K562 (cell line): ENCODE data around the gene PIP5KL1. TPM values are rescaled to one million over a fixed set of nuclear protein-coding genes. Genes with fewer than 3 reads are reported as not detected.
A peak's percentile ranks its signal among the peaks of the same experiment; 100 is the strongest.

Experiments used
- ATAC-seq: fragments of 200-7000 bp; cut with Tn5 transposase; 3 replicates; pipeline ENCODE4 v1.9.1; 2020; ENCODE audit warnings: moderate library complexity
- BruUV-seq: library from RNA; stranded (reverse); fragments of 400-500 nt; replicated peaks from 2 replicates; lab custom pipeline; 2021; lab: Mats Ljungman, UMichigan
- CTCF ChIA-PET: fragments of 300-600 bp; formaldehyde crosslinking; extraction: SDS; loops from one replicate; lab custom pipeline; 2021; ENCODE audit warnings: low intra/inter-chr PET ratio; lab: Yijun Ruan, JAX
- POLR2A ChIA-PET: fragments of 300-600, 350-650 bp; sonication (Branson Sonifier 250); formaldehyde crosslinking; extraction: SDS; loops from one replicate; lab custom pipeline; 2021; ENCODE audit warnings: antibody characterized with exemption, inconsistent platforms; lab: Yijun Ruan, JAX
- DNase-seq, 4 experiments: peaks; one replicate each; pipeline versions ENCODE4 v3.0.0 to v3.0.0-alpha.2; 2011 to 2018; ENCODE audit warnings: low spot score in 3 of 4, mixed read lengths in 3 of 4; ENCODE audit errors: extremely low read depth in 1 of 4
- FAIRE-seq: peaks from 2 replicates; lab custom pipeline; 2011; peaks lifted over from hg19 to GRCh38; lab: Jason Lieb, UNC
- H2AFZ ChIP-seq: 2 replicates; pipeline ENCODE4 v1.6.0; 2011; ENCODE audit warnings: low read depth, low read length, control low read depth, inconsistent platforms
- H3K27ac ChIP-seq: fragments of 200-600 bp; 3 replicates; pipeline ENCODE4 v1.8.0; 2011; ENCODE audit warnings: low read depth, mild to moderate bottlenecking, control low read depth, inconsistent platforms, low read length, moderate library complexity, mixed read lengths; ENCODE audit errors: extremely low read depth
- H3K27me3 ChIP-seq, 2 experiments: fragments of 300-600 bp in 1 of 2; 2 replicates in 1 of 2; 3 replicates in 1 of 2; pipeline versions ENCODE4 v1.6.0 to v1.8.0; 2011; ENCODE audit warnings: inconsistent platforms in 2 of 2, low read length in 2 of 2, mild to moderate bottlenecking in 1 of 2, mixed read lengths in 1 of 2, moderate library complexity in 1 of 2; ENCODE audit not compliant: control insufficient read depth in 2 of 2, insufficient read depth in 2 of 2
- H3K36me3 ChIP-seq: fragments of 300-600 bp; 3 replicates; pipeline ENCODE4 v1.8.0; 2011; ENCODE audit warnings: mild to moderate bottlenecking, low read length, inconsistent platforms; ENCODE audit not compliant: control insufficient read depth, insufficient read depth
- H3K4me1 ChIP-seq, 2 experiments: fragments of 200-600 bp in 1 of 2; replicated peaks in 1 of 2; 2 replicates in 1 of 2; 3 replicates in 1 of 2; pipeline versions ENCODE4 v1.5.1 to v1.8.0; 2011; ENCODE audit warnings: inconsistent platforms in 2 of 2, low read length in 2 of 2, mild to moderate bottlenecking in 1 of 2, mixed read lengths in 1 of 2, moderate library complexity in 1 of 2; ENCODE audit not compliant: control insufficient read depth in 2 of 2, insufficient read depth in 2 of 2
- H3K4me2 ChIP-seq: 2 replicates; pipeline ENCODE4 v1.6.1; 2011; ENCODE audit warnings: low read length, control low read depth, inconsistent platforms, mixed read lengths; ENCODE audit not compliant: insufficient read depth
- H3K4me3 ChIP-seq: fragments of 200-600 bp; sonication (generic), shearing (Covaris generic); 2 replicates; pipeline ENCODE4 v1.5.1; 2016; ENCODE audit warnings: control low read depth, inconsistent platforms
- H3K79me2 ChIP-seq: fragments of 200-600 bp; 3 replicates; pipeline ENCODE4 v1.8.0; 2011; ENCODE audit warnings: low read length, inconsistent platforms; ENCODE audit not compliant: control insufficient read depth, insufficient read depth
- H3K9ac ChIP-seq, 2 experiments: 2 replicates each; pipeline versions ENCODE4 v1.6.0 to v1.6.1; 2011; ENCODE audit warnings: low read depth in 2 of 2, low read length in 2 of 2, control low read depth in 1 of 2, inconsistent platforms in 1 of 2, mild to moderate bottlenecking in 1 of 2, mixed read lengths in 1 of 2; ENCODE audit not compliant: insufficient read depth in 1 of 2
- H3K9me1 ChIP-seq: one replicate; pipeline ENCODE4 v1.6.0; 2011; ENCODE audit warnings: inconsistent platforms, mild to moderate bottlenecking, low read length, moderate library complexity; ENCODE audit not compliant: control insufficient read depth, insufficient read depth
- H3K9me3 ChIP-seq: replicated peaks from 2 replicates; pipeline ENCODE4 v1.5.1; 2011; ENCODE audit warnings: low read depth, low read length, inconsistent platforms; ENCODE audit not compliant: control insufficient read depth, insufficient read depth
- H4K20me1 ChIP-seq: replicated peaks from 2 replicates; pipeline ENCODE4 v1.6.1; 2011; ENCODE audit warnings: low read length, inconsistent platforms, mixed read lengths; ENCODE audit not compliant: control insufficient read depth, insufficient read depth
- BCOR ChIP-seq: fragments of 450-650 bp; IDR thresholded peaks from 2 replicates; pipeline ENCODE4 v1.6.1; 2016
- KDM1A ChIP-seq, 2 experiments: fragments of 450-650 bp; IDR thresholded peaks; 2 replicates each; pipeline ENCODE4 v1.6.1; 2016; ENCODE audit warnings: mild to moderate bottlenecking in 2 of 2
- MAFG ChIP-seq: fragments of 450-650 bp; conservative IDR thresholded peaks from 2 replicates; pipeline ENCODE4 v1.6.1; 2016; ENCODE audit warnings: missing genetic modification characterization, missing compliant biosample characterization
- RBM25 ChIP-seq: fragments of 200-400 bp; formaldehyde crosslinking; IDR thresholded peaks from 2 replicates; pipeline ENCODE4 v1.6.1; 2018; ENCODE audit warnings: low read length, low read depth, moderate library complexity; ENCODE audit not compliant: severe bottlenecking
- WGBS: fragments of 100-300 bp; shearing (Covaris generic); methylation state at CpG from one replicate; pipeline ENCODE4 v1.1.6; 2016; ENCODE audit warnings: low coverage, mixed read lengths; ENCODE audit not compliant: insufficient coverage; ENCODE audit errors: missing lambda C conversion rate; 5-methylcytosine and 5-hydroxymethylcytosine counted together
- in situ Hi-C: fragments of 300-500 bp; cut with MboI; formaldehyde crosslinking; loops from 4 replicates; pipeline ENCODE4 v1.15.0; 2018; ENCODE audit warnings: inconsistent platforms, mixed read lengths
- intact Hi-C: fragments of 100-400 bp; cut with micrococcal nuclease; formaldehyde crosslinking; loops from 2 replicates; pipeline ENCODE4 v1.14.2; 2022
- polyA plus RNA-seq, 8 experiments: library from polyadenylated mRNA; depleted of rRNA in 4 of 8; stranded (reverse) in 5 of 8; unstranded in 3 of 8; fragments of >200 nt; fragmentation: Nextera tagmentation in 2 of 8; fragmentation: Illumina TruSeq in 1 of 8; extraction: Ambion mirVana in 2 of 8; extraction: Trizol in 1 of 8; gene quantifications; 2 replicates each; pipeline versions ENCODE4 v1.2.1 to v1.2.3, GENCODE V29; 2011 to 2014; ENCODE audit warnings: inconsistent platforms in 1 of 8, missing spikeins in 1 of 8
- total RNA-seq, 7 experiments: library from RNA; depleted of rRNA in 6 of 7; stranded (reverse); fragments of >200 nt in 6 of 7; fragmentation: Illumina TruSeq in 2 of 7; extraction: Trizol in 2 of 7; gene quantifications; 2 replicates each; pipeline versions ENCODE4 v1.2.1 to v1.2.3, GENCODE V29; 2011 to 2021; ENCODE audit warnings: low replicate concordance in 1 of 7
- TF ChIP-seq, protein P1 (sequence below): fragments of 450-650 bp; IDR thresholded peaks from 2 replicates; pipeline ENCODE4 v1.6.1; 2018; ENCODE audit not compliant: partially characterized antibody

The PIP5KL1 gene
- total and polyA plus RNA-seq, 9 of the 15 experiments (the other 6 are each of a cell fraction or from before 2014, with no cell fraction given): 0.18 to 4.8 (median 1.2) TPM

DNA sequence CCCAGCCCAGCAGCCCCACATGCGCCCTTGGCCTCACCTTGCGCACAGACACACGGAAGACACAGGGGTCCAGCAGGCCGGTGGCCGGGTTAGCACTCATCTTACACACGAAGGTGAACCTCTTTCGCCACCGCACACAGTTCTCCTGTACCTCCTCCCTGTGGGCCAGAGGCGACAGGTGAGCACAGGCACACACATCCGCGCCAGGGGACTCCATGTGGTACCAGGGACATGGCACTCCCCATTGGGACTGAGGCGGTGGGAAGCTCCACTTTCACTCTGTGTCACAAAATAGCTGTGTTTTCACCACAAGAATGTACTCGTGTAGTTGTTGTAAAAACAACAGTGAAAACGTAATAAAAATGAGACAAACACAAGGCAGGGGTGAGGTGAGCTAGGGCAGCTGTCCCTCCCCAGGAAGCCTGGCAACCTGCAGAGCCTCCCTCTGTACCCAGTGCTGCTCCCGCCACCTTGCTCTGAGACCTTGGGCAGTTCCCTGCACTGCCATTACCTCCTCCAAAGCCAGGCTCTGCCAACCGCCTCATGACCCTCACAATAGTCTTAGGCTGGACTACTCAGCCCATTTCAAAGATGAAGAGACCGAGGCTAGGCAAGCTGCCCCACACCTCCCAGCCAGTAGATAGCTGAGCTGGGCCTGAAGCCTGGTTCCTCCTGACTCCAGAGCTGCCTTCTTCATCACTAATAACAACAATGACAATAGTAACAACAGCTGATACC is 23.4 kb upstream of the PIP5KL1 start:
- no peak overlapping the region for H3K4me2 ChIP-seq
- DNase-seq: no peak
- ATAC-seq: no peak

More for the DNA sequence above, 23.4 kb upstream of the PIP5KL1 start:
- in situ Hi-C loops (no loop called here), intact Hi-C loops (no loop called here)
- WGBS: 83% methylated on average over 17 of the region's 17 CpGs
- H3K9ac ChIP-seq: peak overlapping the region in 1 of 2 experiments; percentile 83; a peak in 1 of 4 replicates
- peaks cover 22 to 52% of the 10 kb centered on the region in 2 experiments for H3K4me1 ChIP-seq
- peaks cover 44% of the 10 kb centered on the region for H3K79me2 ChIP-seq
- H3K27me3 ChIP-seq: no peaks in the 10 kb centered on the region
- no peaks in the 10 kb centered on the region for H3K36me3 ChIP-seq
- no peak for FAIRE-seq
- CTCF ChIA-PET: no interaction called here
- H4K20me1 ChIP-seq: peaks cover 11% of the 10 kb centered on the region; the same call in 1 of the 2 replicates
- no peaks in the 10 kb centered on the region for H3K9me1 ChIP-seq
- no TSS peak for BruUV-seq
- H3K4me3 ChIP-seq: no peak overlapping the region
- POLR2A ChIA-PET: interaction anchor here (0.7 to 3.0 kb wide), 5 partner anchors 11 to 212 kb away, joined by 3 to 18 read pairs (median 3); partner anchors contain the start of gene NAIF1
- H3K9me3 ChIP-seq: no peaks in the 10 kb centered on the region
- H2AFZ ChIP-seq: no peak overlapping the region
- TF ChIP-seq BCOR (0 out of 2 replicates have a peak, but pooled peaks have one; percentile 26), KDM1A (IDR thresholded peaks at IDR 0.05) (0 out of 4 replicates have a peak, but pooled peaks of 1 of the 2 experiments have one; percentile 23), MAFG (tag) (no peak), RBM25 (peak; percentile 54)
- TF ChIP-seq, protein P1, sequence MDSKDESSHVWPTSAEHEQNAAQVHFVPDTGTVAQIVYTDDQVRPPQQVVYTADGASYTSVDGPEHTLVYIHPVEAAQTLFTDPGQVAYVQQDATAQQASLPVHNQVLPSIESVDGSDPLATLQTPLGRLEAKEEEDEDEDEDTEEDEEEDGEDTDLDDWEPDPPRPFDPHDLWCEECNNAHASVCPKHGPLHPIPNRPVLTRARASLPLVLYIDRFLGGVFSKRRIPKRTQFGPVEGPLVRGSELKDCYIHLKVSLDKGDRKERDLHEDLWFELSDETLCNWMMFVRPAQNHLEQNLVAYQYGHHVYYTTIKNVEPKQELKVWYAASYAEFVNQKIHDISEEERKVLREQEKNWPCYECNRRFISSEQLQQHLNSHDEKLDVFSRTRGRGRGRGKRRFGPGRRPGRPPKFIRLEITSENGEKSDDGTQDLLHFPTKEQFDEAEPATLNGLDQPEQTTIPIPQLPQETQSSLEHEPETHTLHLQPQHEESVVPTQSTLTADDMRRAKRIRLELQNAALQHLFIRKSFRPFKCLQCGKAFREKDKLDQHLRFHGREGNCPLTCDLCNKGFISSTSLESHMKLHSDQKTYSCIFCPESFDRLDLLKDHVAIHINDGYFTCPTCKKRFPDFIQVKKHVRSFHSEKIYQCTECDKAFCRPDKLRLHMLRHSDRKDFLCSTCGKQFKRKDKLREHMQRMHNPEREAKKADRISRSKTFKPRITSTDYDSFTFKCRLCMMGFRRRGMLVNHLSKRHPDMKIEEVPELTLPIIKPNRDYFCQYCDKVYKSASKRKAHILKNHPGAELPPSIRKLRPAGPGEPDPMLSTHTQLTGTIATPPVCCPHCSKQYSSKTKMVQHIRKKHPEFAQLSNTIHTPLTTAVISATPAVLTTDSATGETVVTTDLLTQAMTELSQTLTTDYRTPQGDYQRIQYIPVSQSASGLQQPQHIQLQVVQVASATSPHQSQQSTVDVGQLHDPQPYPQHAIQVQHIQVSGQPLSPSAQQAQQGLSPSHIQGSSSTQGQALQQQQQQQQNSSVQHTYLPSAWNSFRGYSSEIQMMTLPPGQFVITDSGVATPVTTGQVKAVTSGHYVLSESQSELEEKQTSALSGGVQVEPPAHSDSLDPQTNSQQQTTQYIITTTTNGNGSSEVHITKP: peak; percentile 28
- no peak overlapping the region for H3K27ac ChIP-seq
